ENCODE results near the gene FHIT. TPM values are rescaled to one million over a fixed set of nuclear protein-coding genes. Genes with fewer than 3 reads are reported as not detected.

The FHIT gene
- total and polyA plus RNA-seq, 5 experiments from 2014 or later, result 11.7 to 32.3 (median 15.5) TPM

- peak overlapping the region in 1 of 10 donors; percentile 34 for H3K4me3 Mint-ChIP-seq
These were observed 1463.1 kb downstream of the FHIT start for GRCh38 chr3:59788133-59788532.

GRCh38 chr3:59786374-59786773, 1464.9 kb downstream of the FHIT start:
- Mint-ChIP-seq H3K27me3 (peaks cover 0 to 10% (median 0%) of the 10 kb centered on the region in 5 donors), H3K27ac (no peak overlapping the region), H3K4me1 (peaks cover 17 to 42% (median 28%) of the 10 kb centered on the region in 4 donors), H3K4me3 (no peak overlapping the region), H3K9me3 (peaks cover 0 to 8% (median 2%) of the 10 kb centered on the region in 9 donors), H3K36me3 (peaks cover 11 to 29% (median 29%) of the 10 kb centered on the region in 3 donors)
- DNase-seq (no peak), ATAC-seq (no peak)
- POLR2A ChIA-PET, result no interaction called here

More at GRCh38 chr3:59788133-59788532, 1463.1 kb downstream of the FHIT start:
- peaks cover 6 to 25% (median 18%) of the 10 kb centered on the region in 3 donors for H3K36me3 Mint-ChIP-seq
- ATAC-seq (no peak), DNase-seq (no peak)
- POLR2A ChIA-PET, result no interaction called here
- peaks cover 0 to 8% (median 0%) of the 10 kb centered on the region in 9 donors for H3K9me3 Mint-ChIP-seq
- peaks cover 0 to 10% (median 0%) of the 10 kb centered on the region in 5 donors for H3K27me3 Mint-ChIP-seq
- peak overlapping the region in 1 of 10 donors; percentile 29 for H3K27ac Mint-ChIP-seq
- peaks cover 17 to 42% (median 28%) of the 10 kb centered on the region in 4 donors for H3K4me1 Mint-ChIP-seq

DNA sequence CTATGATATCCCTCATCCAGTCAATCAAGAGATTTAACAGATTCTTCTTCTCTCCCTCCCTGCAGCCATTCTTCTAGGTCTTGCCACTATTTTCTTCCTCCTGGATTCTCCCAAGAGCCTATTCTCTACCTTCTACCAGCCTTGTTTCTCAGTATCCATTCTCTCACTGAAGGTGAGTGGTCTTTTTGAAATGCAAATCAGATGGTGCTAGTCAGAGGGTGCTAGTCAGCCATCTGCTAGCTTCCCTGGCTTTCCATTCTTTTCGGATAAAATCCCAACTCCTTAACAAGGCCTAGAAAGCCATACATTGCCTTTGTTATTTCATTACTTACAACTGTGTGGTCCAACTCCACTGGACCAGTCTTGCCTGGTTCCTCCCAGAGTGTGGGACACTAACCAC, 1467.1 kb downstream of the FHIT start:
- H3K4me3 Mint-ChIP-seq, result peak overlapping the region in 1 of 10 donors; percentile 3
- peaks cover 11 to 24% (median 16%) of the 10 kb centered on the region in 4 donors for H3K4me1 Mint-ChIP-seq
- POLR2A ChIA-PET, result no interaction called here
- ATAC-seq (no peak), DNase-seq (no peak)
- H3K27me3 Mint-ChIP-seq, result peaks cover 0 to 10% (median 0%) of the 10 kb centered on the region in 5 donors
- H3K27ac Mint-ChIP-seq, result peak overlapping the region in 1 of 10 donors; percentile 2
- H3K9me3 Mint-ChIP-seq, result peaks cover 0 to 9% (median 3%) of the 10 kb centered on the region in 9 donors
- peaks cover 11 to 36% (median 29%) of the 10 kb centered on the region in 3 donors for H3K36me3 Mint-ChIP-seq

- Mint-ChIP-seq H3K27me3 (peaks cover 0 to 11% (median 0%) of the 10 kb centered on the region in 5 donors), H3K27ac (peak overlapping the region in 3 of 10 donors; percentile 25 to 71 (median 26)), H3K4me1 (peaks cover 11 to 22% (median 16%) of the 10 kb centered on the region in 4 donors), H3K9me3 (peaks cover 0 to 9% (median 3%) of the 10 kb centered on the region in 9 donors), H3K4me3 (peak overlapping the region in 1 of 10 donors; percentile 14), H3K36me3 (peaks cover 11 to 37% (median 28%) of the 10 kb centered on the region in 3 donors)
- POLR2A ChIA-PET, result no interaction called here
- ATAC-seq (no peak), DNase-seq (peak in 1 of 10 donors; percentile 17)
These were observed 1467.7 kb downstream of the FHIT start for GRCh38 chr3:59783468-59783988.

DNA sequence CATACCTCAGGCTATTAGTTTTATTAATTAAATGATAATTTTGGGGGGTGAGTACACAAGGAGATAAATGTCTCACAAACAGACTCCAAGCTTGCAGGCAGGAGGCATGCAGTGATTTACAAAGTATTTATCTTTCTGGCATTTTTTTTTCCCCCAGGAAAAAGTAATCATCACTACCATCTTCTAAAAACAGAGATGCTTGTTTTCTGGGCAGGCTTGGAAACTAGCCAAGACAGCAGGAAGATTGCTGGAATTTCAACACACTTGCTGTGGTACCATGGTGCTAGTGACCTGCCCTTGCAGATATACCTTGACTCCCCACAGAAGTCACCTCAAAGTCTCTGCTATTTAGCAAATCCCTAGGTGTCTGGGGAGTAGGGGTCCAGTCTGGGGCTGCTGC, 1468.6 kb downstream of the FHIT start:
- H3K4me1 Mint-ChIP-seq, result peaks cover 11 to 23% (median 17%) of the 10 kb centered on the region in 4 donors
- POLR2A ChIA-PET, result no interaction called here
- ATAC-seq, result no peak
- peaks cover 11 to 37% (median 26%) of the 10 kb centered on the region in 3 donors for H3K36me3 Mint-ChIP-seq
- DNase-seq, result no peak
- no peak overlapping the region for H3K27ac Mint-ChIP-seq
- peaks cover 0 to 19% (median 0%) of the 10 kb centered on the region in 5 donors for H3K27me3 Mint-ChIP-seq
- peaks cover 0 to 8% (median 3%) of the 10 kb centered on the region in 9 donors for H3K9me3 Mint-ChIP-seq
- H3K4me3 Mint-ChIP-seq, result no peak overlapping the region

GRCh38 chr3:59780209-59780608, 1471.0 kb downstream of the FHIT start:
- Mint-ChIP-seq H3K36me3 (peaks cover 5 to 25% (median 8%) of the 10 kb centered on the region in 3 donors), H3K27me3 (peaks cover 0 to 42% (median 6%) of the 10 kb centered on the region in 5 donors), H3K4me1 (peaks cover 21 to 33% (median 27%) of the 10 kb centered on the region in 4 donors), H3K4me3 (no peak overlapping the region), H3K27ac (no peak overlapping the region), H3K9me3 (peaks cover 0 to 8% (median 3%) of the 10 kb centered on the region in 9 donors)
- ATAC-seq, result no peak
- DNase-seq, result no peak
- POLR2A ChIA-PET, result interaction anchor here (0.5 kb wide), 1 partner anchor 191 kb away, joined by 3 read pairs; no protein-coding TSS in a partner anchor

DNA sequence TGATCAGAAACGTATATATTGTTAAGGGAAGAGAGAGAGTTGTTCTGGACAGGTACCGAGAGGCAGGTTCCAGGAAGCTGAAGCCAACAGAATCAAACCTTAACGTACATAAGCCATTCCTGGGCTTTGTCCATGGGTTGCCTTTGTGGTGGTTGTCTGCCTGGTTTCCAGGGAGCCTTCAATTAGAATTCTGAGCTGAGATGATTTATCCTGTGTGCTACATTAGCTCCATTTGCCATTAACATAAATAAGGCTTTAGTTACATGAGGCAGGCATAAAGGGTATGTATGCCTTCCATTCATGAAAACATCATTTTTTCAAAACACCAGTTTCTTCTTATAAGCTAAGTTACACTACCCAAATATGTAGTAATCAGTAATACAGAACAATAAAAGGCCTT, 1472.0 kb downstream of the FHIT start:
- Mint-ChIP-seq H3K9me3 (peaks cover 0 to 8% (median 2%) of the 10 kb centered on the region in 9 donors), H3K27ac (no peak overlapping the region), H3K4me1 (peaks cover 24 to 31% (median 27%) of the 10 kb centered on the region in 4 donors), H3K36me3 (peaks cover 5 to 22% (median 6%) of the 10 kb centered on the region in 3 donors), H3K4me3 (no peak overlapping the region), H3K27me3 (peaks cover 0 to 38% (median 7%) of the 10 kb centered on the region in 5 donors)
- no peak for ATAC-seq
- DNase-seq, result no peak
- POLR2A ChIA-PET, result no interaction called here

- peaks cover 0 to 8% (median 0%) of the 10 kb centered on the region in 9 donors for H3K9me3 Mint-ChIP-seq
- H3K27ac Mint-ChIP-seq, result peak overlapping the region in 2 of 10 donors; percentile 13 to 43
- ATAC-seq (no peak), DNase-seq (no peak)
- H3K27me3 Mint-ChIP-seq, result peaks cover 0 to 32% (median 7%) of the 10 kb centered on the region in 5 donors
- POLR2A ChIA-PET, result interaction anchor here (0.6 kb wide), 1 partner anchor 200 kb away, joined by 4 read pairs; no protein-coding TSS in a partner anchor
- no peak overlapping the region for H3K4me3 Mint-ChIP-seq
- peaks cover 30 to 34% (median 30%) of the 10 kb centered on the region in 4 donors for H3K4me1 Mint-ChIP-seq
- peaks cover 5 to 18% (median 6%) of the 10 kb centered on the region in 3 donors for H3K36me3 Mint-ChIP-seq
These were observed 1473.6 kb downstream of the FHIT start for GRCh38 chr3:59777667-59778077.

DNA sequence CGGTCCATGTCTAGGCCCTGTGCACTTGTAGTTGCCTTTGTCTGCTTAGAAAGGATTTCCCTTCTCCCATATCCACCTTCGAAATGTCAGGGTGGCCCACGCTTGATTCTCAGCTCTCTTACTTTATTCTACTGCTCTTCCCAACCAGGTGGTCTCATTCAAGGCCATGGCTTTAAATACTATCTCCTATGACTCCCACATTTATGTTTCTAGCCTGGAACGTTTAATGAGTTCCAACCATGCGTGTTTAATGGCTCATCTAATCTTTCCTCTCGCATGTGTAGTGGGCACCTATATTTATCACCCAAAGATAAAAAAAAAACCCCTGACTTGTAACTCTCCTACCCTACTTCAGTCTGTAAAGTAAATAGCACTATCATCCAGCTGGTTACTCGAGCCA, 1474.2 kb downstream of the FHIT start:
- DNase-seq, result no peak
- POLR2A ChIA-PET, result interaction anchor here (0.6 kb wide), 1 partner anchor 199 kb away, joined by 4 read pairs; no protein-coding TSS in a partner anchor
- peaks cover 36 to 40% (median 37%) of the 10 kb centered on the region in 4 donors for H3K4me1 Mint-ChIP-seq
- peaks cover 1 to 14% (median 3%) of the 10 kb centered on the region in 3 donors for H3K36me3 Mint-ChIP-seq
- H3K27me3 Mint-ChIP-seq, result peaks cover 0 to 35% (median 7%) of the 10 kb centered on the region in 5 donors
- ATAC-seq, result no peak
- H3K27ac Mint-ChIP-seq, result no peak overlapping the region
- peaks cover 0 to 4% (median 0%) of the 10 kb centered on the region in 9 donors for H3K9me3 Mint-ChIP-seq
- H3K4me3 Mint-ChIP-seq, result no peak overlapping the region

GRCh38 chr3:59775761-59776325, 1475.4 kb downstream of the FHIT start:
- Mint-ChIP-seq H3K27ac (no peak overlapping the region), H3K4me1 (peaks cover 44 to 50% (median 46%) of the 10 kb centered on the region in 4 donors), H3K4me3 (no peak overlapping the region), H3K36me3 (peaks cover 0 to 6% (median 2%) of the 10 kb centered on the region in 3 donors), H3K9me3 (peaks cover 0 to 3% (median 0%) of the 10 kb centered on the region in 9 donors), H3K27me3 (peaks cover 3 to 47% (median 12%) of the 10 kb centered on the region in 5 donors)
- ATAC-seq, result no peak
- POLR2A ChIA-PET, result no interaction called here
- DNase-seq, result no peak

DNA sequence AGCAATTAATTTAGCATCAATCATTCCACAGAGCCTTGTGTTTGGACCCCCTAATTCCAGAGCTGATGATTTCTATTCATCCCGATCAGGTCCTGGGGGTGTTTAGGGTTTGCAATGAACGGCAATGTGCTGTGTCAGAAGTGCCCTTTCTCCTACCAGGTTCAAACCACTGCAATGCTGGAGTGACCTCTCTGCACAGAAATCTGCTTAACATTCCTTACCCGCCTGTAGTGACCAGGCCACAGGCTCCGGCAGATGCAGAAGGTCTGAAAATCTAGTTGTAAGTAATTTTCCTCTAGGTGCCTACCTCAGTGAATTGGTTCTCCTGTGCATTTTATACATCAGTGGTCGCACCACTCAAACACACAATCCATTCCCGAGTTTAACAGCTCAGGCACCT, 1476.1 kb downstream of the FHIT start:
- peaks cover 46 to 52% (median 49%) of the 10 kb centered on the region in 4 donors for H3K4me1 Mint-ChIP-seq
- H3K36me3 Mint-ChIP-seq, result peaks cover 0 to 6% (median 2%) of the 10 kb centered on the region in 3 donors
- no peak for DNase-seq
- no peak overlapping the region for H3K4me3 Mint-ChIP-seq
- POLR2A ChIA-PET, result no interaction called here
- peaks cover 3 to 55% (median 15%) of the 10 kb centered on the region in 5 donors for H3K27me3 Mint-ChIP-seq
- H3K27ac Mint-ChIP-seq, result no peak overlapping the region
- no peak for ATAC-seq
- H3K9me3 Mint-ChIP-seq, result peaks cover 0 to 3% (median 0%) of the 10 kb centered on the region in 9 donors

DNA sequence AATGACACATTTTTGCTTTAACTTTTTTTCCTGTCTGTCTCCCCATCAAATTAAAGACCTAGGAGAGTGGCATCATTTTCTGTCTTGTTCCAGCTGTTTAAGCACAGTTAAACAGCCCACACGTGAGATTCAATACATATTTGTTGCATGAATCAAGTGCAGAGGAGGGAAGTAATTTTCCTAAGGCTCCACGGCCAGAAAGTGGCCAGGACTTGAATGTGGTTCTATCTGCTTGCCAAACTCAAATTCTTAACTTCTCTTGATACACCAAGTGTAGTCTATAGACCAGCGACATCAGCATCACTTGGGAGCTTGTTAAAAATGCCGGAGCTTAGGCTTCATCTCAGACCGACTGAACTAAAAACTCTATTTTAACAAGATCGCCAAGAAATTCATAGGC, 1476.6 kb downstream of the FHIT start:
- Mint-ChIP-seq H3K36me3 (peaks cover 0 to 5% (median 2%) of the 10 kb centered on the region in 3 donors), H3K27ac (no peak overlapping the region), H3K4me3 (no peak overlapping the region), H3K4me1 (peaks cover 46 to 52% (median 49%) of the 10 kb centered on the region in 4 donors), H3K27me3 (peaks cover 3 to 56% (median 15%) of the 10 kb centered on the region in 5 donors), H3K9me3 (peaks cover 0 to 3% (median 0%) of the 10 kb centered on the region in 9 donors)
- DNase-seq (no peak), ATAC-seq (no peak)
- POLR2A ChIA-PET, result no interaction called here

DNA sequence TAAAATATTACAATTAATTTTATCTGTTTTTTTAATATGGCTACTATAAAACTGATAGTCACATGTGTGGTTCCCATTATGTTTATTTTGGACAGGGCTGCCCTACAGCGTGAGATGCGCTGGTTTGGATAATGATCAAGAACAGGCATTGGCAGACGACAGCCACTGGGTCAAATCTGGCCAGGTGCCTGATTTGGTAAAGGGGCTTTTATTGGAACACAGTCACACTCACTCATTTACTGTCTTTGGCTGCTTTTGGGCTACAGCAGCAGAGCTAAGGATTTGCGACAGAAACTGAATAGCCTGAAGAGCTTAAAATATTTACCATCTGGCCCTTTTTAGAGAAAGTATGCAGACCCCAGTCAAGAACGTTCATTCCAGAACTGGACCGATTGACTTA, 1477.3 kb downstream of the FHIT start:
- Mint-ChIP-seq H3K9me3 (no peaks in the 10 kb centered on the region), H3K27ac (no peak overlapping the region)
- ATAC-seq, result no peak

More for the DNA sequence above, 1477.3 kb downstream of the FHIT start:
- Mint-ChIP-seq H3K36me3 (peaks cover 0 to 2% (median 0%) of the 10 kb centered on the region in 3 donors), H3K27me3 (peaks cover 3 to 56% (median 15%) of the 10 kb centered on the region in 5 donors), H3K4me1 (peaks cover 46 to 52% (median 49%) of the 10 kb centered on the region in 4 donors), H3K4me3 (peak overlapping the region in 2 of 10 donors; percentile 11 to 19)
- POLR2A ChIA-PET, result no interaction called here
- no peak for DNase-seq

Data from naive thymus-derived CD8-positive, alpha-beta T cell (primary cell).